ENCODE data around the gene ZSCAN18.

ZSCAN18 gene

GRCh38 chr19:58086825-58087710 is 11.0 kb downstream of the ZSCAN18 start:
- DNase-seq: no peak

GRCh38 chr19:58085348-58085875 is 12.6 kb downstream of the ZSCAN18 start:
- no peak for DNase-seq

- no peak for DNase-seq
These were observed 13.3 kb downstream of the ZSCAN18 start for GRCh38 chr19:58084596-58085347.

- no peak for DNase-seq
These were observed 15.0 kb downstream of the ZSCAN18 start for GRCh38 chr19:58083021-58083420.

GRCh38 chr19:58079792-58080191 is 18.2 kb downstream of the ZSCAN18 start:
- DNase-seq: no peak

- DNase-seq: no peak
These were observed 30.7 kb downstream of the ZSCAN18 start for GRCh38 chr19:58067240-58067912.

GRCh38 chr19:58063712-58064111 is 34.3 kb downstream of the ZSCAN18 start:
- no peak for DNase-seq

- no peak for DNase-seq
These were observed 37.8 kb downstream of the ZSCAN18 start for GRCh38 chr19:58060231-58060630.

- DNase-seq: no peak
These were observed 38.4 kb downstream of the ZSCAN18 start for GRCh38 chr19:58059671-58060078.

- DNase-seq: peak; percentile 57
These were observed 38.9 kb downstream of the ZSCAN18 start, which contains the start of gene ZNF135 for GRCh38 chr19:58059003-58059670. ZNF135 (plus strand) TSS chr19:58059282; CDS start chr19:58060003, 721 bp downstream.

- no peak for DNase-seq
These were observed 39.6 kb downstream of the ZSCAN18 start for GRCh38 chr19:58058467-58058866.

GRCh38 chr19:58056861-58057260 is 41.2 kb downstream of the ZSCAN18 start:
- no peak for DNase-seq

GRCh38 chr19:58056261-58056660 is 41.8 kb downstream of the ZSCAN18 start:
- DNase-seq: no peak

GRCh38 chr19:58054901-58055874 is 42.8 kb downstream of the ZSCAN18 start:
- DNase-seq: peak; percentile 5

GRCh38 chr19:58053480-58054156 is 44.4 kb downstream of the ZSCAN18 start:
- no peak for DNase-seq

GRCh38 chr19:58052256-58052655 is 45.8 kb downstream of the ZSCAN18 start:
- no peak for DNase-seq

- DNase-seq: no peak
These were observed 50.4 kb downstream of the ZSCAN18 start for GRCh38 chr19:58047672-58048071.

GRCh38 chr19:58046856-58047255 is 51.2 kb downstream of the ZSCAN18 start:
- no peak for DNase-seq

- DNase-seq: no peak
These were observed 52.5 kb downstream of the ZSCAN18 start for GRCh38 chr19:58045411-58046050.

GRCh38 chr19:58044886-58045285 is 53.1 kb downstream of the ZSCAN18 start:
- no peak for DNase-seq
